HG03097 (cell line): ENCODE data around the gene ZNF185.

Source experiments
- ATAC-seq: cut with Tn5 transposase; IDR thresholded peaks from one replicate; pipeline ENCODE4 v1.9.1; 2021; ENCODE audit not compliant: unreplicated experiment, low FRiP score

Gene ZNF185

GRCh38 chrX:152913910-152914309, 16.0 kb downstream of the ZNF185 start:
- no peak for ATAC-seq

DNA sequence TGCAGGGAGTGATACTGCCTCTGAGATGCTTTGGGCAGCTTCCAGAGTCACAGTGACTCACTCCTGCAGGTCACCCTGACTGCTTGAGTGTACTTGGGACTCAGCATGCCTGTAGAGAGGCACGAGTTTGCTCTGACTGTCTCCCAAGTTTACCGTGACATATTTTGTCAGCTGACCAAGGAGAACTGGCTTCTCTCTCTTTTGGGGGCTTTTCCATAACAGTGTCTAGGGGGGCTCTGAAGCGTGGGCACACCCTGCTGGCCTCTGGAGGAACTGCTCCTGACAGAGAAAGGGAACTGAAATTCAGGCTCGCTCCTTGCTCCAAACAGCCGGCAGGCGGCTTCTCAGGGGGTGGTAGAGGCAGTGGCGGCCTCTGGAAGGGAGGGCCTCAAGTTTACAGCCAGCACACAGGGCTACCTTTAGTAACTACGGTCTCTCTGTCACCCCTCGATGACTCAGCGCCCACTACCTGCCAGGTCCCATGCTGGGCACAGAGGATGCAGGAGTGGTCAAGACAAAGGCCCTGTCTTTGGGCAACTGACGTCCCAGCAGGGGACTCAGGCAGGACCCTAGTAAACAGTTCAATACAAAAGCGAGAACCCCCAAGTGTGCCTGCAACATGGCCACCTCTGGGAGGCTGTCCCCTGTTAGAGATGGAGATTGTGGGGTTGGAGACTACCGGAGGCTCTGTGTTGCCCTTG, 17.8 kb downstream of the ZNF185 start:
- ATAC-seq = no peak

DNA sequence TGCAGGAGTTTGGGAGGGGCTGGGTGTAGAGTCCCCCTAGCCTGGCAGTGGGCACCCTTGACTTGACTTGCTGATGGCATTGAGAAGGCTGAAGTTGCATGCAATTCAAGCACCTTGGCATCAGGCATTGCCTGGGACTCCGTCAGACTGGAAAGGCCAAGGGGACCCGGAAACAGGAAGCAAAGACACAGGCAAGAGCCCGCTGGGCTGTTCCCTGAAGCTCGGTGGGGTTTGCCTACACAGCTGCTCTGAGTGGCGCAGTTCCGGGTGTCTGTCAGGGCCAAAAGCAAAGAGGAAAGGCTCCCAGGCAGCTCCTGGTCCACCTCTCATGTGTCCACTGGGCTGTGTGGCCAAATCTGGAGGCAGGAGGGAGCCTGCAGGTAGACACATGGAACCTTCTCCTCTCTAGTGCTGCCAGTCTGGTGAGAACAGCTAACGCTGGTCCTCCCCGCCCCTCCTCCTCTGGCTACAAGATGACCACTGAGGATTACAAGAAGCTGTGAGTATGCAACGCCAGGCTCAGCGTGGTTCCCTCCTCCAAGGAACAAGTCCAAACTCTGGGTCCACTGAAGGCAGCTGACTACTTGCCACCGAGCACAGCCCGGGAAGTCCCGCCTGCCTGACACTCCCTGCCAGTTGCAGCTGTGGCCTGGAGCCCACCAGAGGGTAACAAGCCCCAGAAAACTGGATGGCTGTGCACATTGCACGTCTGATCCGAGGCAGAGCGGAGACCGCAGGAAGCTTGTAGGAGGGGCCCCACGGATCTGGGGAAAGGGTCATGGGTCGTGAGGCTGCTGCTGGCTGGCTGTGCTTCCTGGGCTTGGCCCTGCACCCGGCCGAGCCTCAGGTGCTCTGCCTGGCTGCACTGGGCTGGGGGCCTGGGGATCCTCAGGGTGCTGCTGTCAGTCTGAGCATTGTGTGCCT, 20.1 kb downstream of the ZNF185 start:
- ATAC-seq = no peak

GRCh38 chrX:152918707-152919106, 20.8 kb downstream of the ZNF185 start:
- ATAC-seq = no peak

DNA sequence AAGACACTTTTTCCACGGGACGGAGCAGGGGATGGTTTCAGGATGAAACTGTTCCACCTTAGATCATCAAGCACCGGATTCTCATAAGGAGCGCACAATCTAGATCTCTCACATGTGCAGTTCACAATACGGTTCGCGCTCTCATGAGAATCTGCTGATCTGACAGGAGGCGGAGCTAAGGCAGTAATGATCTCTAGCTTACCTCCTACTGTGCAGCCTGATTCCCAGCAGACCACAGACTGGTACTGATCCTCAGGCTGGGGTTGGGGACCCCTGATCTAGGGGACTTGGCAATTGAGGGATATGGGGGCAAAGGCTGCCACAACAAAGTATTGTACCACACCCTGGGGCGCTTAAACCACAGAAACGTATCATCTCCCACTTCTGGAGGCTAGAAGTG, 25.7 kb downstream of the ZNF185 start:
- no peak for ATAC-seq

DNA sequence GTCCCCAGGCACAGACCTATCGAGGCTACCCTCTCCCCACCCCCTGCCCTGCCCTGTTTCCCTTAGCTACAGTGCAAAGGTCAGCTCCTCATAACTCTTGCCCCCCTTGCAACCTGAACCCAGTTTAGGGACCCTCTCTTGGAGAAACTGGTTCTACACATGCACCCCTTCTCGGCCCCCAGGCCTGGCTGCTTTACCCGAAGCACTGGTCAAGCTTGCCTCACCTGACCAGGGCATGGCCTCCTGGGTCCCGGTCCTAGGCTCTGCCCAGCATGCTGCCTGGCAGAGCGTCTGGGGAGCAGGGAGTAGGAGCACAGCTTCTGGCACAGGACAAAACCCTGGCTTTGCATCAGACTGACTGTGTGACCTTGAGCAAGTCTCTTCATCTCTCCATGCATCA, 28.0 kb downstream of the ZNF185 start:
- ATAC-seq = no peak

- no peak for ATAC-seq
Observed at GRCh38 chrX:152926279-152926678, 28.4 kb downstream of the ZNF185 start.

DNA sequence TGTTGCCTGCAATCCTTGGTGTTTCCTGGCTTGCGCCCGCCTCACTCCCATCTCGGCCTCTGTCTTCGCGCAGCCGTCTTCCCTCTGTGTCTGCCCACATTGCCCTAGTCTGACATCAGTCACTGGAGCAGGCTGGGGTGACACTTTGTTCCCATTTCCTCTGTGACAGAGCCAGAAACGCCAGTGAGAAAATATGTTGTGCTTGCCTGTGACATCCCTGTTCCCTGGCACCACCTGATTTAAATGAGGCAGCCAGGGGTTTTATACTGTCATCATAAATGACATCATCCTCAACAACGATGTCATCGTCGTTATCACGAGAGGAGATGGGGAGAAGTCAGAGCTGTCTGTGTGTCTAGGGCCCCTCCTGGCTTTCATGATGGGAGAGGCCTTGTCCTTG, 29.1 kb downstream of the ZNF185 start:
- ATAC-seq = no peak

DNA sequence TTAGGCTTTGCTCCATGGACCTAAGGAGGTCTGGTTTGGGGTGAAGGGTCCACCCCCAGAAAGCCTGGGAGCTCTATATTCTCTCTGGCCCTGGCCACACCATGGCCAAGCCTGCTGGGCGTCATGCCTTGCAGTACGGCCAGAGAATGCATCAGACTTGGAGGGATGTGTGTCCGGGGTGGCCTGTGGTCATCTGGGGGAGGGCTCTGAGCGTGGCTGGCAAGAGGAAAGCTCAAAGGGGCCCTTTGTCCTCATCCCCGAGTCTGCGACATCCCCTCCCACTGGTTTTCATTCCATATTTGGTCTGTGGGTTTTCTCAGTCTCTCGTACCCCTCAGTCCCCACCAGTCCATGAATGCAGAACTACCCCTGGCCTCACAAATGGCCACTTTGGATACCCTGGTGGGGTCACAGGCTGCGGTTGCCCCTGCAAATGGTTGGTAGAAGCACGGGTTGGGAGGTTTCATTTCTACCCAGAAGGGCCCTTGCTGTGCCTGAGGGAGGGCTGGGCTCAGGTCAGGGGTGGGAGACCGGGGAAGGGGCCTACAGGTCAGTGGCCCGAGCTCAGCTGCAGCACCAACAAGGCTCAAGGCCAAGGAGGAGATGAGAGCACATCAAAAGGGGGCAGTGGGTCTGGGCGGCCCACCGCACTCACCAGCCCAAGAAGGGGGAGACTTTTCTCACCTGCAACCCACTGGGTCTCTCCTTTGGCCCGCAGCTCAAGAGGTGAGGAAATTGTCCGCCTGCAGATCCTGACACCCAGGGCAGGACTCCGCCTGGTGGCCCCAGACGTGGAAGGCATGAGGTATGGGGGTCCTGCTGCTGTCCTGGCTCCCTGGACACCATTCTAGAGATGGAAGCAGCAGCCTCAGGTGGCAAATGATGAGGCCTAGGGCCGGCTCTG, 30.2 kb downstream of the ZNF185 start:
- no peak for ATAC-seq

GRCh38 chrX:152928761-152929400, 31.0 kb downstream of the ZNF185 start:
- no peak for ATAC-seq

GRCh38 chrX:152929898-152930297, 32.0 kb downstream of the ZNF185 start:
- no peak for ATAC-seq

- ATAC-seq = no peak
Observed at GRCh38 chrX:152930516-152930915, 32.6 kb downstream of the ZNF185 start.

DNA sequence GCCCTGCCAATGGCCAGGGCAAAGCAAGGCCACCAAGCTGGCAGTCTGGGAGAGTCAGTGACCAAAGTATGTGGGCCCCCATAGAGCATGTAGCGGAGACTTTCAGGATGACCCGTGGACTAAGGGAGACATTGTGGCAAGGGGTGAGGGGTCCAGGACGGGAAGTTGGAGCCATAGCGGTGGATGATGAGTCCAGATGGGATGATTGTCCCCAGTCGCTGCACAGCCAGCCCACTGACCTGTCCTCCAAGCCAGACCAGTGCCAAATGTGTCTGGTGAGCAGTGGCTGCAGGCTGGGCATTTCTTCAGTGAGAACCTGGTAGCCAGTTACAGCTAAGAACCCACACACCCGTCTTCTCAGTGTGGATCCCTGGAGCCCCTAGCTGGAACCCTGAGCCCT, 34.3 kb downstream of the ZNF185 start:
- no peak for ATAC-seq

DNA sequence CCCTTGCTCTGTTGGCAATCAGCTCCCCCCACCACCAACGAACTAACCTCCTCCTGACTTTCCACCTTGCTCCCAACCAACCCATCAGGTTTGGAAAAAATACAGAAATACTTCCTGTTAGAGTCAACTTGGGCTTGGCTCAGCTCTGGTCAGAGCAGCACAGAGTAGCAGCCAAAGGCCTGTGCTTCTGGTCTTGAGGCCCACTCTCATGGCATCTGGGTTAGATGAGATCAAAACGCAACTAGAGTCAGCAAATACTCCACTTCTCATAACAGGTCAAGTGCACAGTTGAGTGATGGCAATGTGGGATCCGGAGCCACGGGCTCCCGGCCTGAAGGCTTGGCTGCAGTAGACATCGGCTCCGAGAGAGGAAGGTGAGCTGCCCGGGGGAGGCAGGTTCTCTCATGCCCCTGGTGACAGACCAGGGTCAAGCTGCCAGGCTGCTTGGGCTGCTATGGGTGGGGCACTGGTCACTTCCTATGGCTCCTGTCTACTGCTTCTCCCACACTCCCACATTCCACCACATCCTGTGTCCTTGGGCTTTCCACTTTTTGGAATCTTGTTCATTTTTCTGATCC, 34.8 kb downstream of the ZNF185 start:
- no peak for ATAC-seq

DNA sequence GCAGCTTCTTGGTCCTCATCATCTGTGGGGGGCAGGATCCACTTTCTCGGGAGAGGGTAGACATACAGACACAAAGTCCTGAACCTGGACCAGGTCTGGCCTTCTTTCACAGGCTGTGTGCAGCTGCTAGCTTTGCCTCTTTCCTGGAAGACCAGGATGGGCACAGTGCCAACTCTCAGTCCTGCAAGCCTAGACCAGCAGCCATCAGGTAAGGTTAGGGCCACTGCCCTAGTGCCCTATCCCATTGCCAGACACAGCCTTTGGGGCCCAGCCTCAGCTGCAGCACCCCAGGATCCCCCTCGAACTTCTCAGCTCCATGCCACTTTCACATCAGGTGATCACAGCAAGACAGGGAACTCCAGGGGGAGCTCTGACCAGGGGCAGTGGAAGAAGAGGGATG, 38.4 kb downstream of the ZNF185 start:
- ATAC-seq = no peak

- no peak for ATAC-seq
Observed at GRCh38 chrX:152937236-152937635, 39.4 kb downstream of the ZNF185 start.

- ATAC-seq = peak; percentile 85
Observed at GRCh38 chrX:152941328-152942076, 43.6 kb downstream of the ZNF185 start.

GRCh38 chrX:152942077-152942442, 44.2 kb downstream of the ZNF185 start:
- ATAC-seq = no peak

DNA sequence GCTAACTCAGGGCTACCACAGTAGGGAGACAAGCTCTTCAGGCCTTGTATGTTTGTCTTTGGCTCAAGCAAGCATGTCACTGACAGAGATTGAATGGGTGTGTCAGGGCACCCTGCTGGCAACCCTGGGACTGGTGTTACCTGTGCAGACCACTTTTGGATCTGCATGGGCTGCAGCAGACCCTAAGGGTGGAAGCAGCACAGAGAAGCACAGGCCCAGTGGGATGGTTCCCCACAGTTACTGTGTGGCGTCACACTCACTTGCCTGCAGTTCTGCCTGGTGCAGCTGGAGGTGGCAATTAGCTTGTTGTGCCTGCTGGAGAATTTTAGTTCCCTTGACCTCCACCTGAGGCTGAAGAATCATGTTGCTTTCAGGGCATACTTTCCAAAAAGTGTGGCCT, 46.0 kb downstream of the ZNF185 start:
- ATAC-seq = no peak
